Islet precursor cell (in vitro differentiated cells): ENCODE measurements around the gene COMMD1.
"Not testable (repeated sequence)": the region's sequence is repeated elsewhere in the genome, so short reads cannot be mapped to it uniquely, and the experiment has no call there.

ENCODE experiments used
- DNase-seq: peaks from one replicate; pipeline ENCODE4 v3.0.0-alpha.2; 2018

Gene COMMD1

DNA sequence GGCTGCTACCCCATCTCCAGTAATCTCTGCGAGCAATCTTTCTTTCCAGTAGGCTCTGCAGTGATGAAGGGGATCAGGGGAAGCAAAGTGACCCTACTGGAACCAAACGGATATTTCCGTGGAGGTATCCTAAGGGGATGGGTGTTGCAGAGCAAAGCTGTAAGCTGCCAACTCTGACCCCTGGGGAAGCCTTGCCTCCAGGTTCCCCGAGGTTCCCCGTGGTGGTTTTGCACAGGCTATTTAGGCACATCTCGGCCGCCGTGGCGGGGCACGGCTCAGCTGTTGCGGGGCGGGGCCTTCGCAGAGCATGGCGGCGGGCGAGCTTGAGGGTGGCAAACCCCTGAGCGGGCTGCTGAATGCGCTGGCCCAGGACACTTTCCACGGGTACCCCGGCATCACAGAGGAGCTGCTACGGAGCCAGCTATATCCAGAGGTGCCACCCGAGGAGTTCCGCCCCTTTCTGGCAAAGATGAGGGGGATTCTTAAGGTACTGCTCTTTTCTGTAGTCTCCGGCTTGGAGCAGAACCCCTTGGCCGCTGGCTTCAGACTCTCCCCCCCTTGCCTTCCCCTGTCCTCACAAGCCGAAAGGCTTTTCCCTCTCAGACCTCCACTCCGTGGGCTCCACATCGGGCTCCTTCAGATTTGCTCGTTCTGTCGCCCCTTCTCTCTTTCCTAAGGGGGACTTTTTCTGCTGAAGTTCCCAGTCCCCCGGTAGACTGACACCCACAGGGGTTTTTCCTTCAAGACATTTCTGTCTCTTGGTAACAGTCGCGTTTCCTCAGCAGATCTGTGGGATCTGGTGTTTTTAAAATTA lies at the start of gene COMMD1:
Gene COMMD1, plus strand, starts transcription at position 303 of the 814 bp plus-strand sequence. Its CDS starts 5 bp downstream, at position 308.
- DNase-seq = peak; percentile 82

- DNase-seq = no peak
Observed at GRCh38 chr2:61857224-61857623, 48.2 kb upstream of the COMMD1 start.

GRCh38 chr2:61862085-61862484 lies 43.4 kb upstream of the COMMD1 start:
- no peak for DNase-seq

DNA sequence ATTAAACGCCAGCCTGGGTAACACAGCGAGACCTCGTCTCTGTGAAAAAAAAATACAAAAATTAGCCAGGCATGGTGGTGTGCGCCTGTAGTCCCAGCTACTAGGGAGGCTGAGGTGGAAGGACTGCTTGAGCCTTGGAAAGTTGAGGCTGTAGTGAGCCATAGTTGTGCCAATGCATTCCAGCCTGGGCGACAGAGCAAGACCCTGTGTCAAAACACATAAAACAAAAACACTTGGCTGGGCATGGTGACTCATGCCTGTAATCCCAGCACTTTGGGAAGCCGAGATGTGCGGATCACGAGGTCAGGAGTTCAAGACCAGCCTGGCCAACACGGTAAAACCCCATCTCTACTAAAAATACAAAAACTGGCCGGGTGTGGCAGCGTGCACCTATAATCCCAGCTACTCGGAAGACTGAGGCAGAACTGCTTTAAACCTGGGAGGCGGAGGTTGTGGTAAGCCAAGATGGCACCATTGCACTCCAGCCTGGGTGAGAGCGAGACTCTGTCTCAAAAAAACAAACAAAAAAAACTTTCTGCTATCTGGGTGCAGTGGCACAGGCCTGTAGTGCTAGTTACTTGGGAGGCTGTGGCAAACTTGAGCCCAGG lies 38.9 kb upstream of the COMMD1 start:
- not testable (repeated sequence) for DNase-seq

GRCh38 chr2:61876400-61876799 lies 29.1 kb upstream of the COMMD1 start:
- DNase-seq = no peak

GRCh38 chr2:61877571-61878245 lies 27.8 kb upstream of the COMMD1 start:
- DNase-seq = no peak

- DNase-seq = no peak
Observed at GRCh38 chr2:61878761-61879160, 26.7 kb upstream of the COMMD1 start.

DNA sequence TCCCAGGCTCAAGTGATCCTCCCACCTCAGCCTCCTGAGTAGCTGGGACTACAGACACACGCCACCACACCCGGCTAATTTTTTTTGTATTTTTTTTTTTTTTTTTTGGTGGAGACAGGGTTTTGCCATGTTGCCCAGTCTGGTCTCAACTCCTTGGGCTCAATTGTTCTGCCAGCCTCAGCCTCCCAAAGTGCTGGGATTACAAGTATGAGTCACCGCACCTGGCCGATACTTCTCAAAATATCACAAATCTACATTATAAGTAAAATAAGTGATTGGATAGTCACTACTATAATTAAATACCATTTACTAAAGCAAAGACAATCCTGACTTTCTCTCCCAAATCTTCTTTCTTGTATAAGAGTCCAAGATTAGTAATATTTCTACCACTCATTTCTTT lies 26.1 kb upstream of the COMMD1 start:
- DNase-seq = not testable (repeated sequence)

GRCh38 chr2:61882850-61883249 lies 22.6 kb upstream of the COMMD1 start:
- DNase-seq = no peak

- DNase-seq = no peak
Observed at GRCh38 chr2:61885896-61886603, 19.4 kb upstream of the COMMD1 start.

DNA sequence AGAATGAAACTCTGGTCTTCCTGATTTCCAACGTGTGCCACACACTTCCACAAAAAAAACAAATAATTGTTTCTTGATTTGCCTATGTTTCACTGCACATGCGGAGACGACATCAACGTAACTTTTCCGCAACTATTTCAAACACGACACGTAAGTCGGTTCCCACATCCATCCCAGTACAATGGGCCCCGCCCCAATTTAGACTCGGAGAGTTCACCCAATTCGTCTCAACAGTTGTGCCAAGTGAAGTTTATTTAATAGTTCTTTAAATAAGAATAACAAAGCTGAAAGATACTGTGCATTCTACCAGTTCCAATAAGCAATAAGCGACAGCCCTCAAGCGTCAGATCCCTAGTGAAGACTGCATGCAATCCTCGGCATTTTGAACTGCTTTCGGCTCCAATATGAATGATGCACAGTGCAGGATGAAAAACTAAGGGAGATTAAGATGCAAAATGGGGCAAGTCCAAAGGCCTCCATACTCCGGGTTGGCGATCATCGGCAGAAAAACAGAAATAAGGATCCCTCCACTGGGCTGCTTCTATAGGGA lies 17.7 kb upstream of the COMMD1 start:
- DNase-seq = no peak

DNA sequence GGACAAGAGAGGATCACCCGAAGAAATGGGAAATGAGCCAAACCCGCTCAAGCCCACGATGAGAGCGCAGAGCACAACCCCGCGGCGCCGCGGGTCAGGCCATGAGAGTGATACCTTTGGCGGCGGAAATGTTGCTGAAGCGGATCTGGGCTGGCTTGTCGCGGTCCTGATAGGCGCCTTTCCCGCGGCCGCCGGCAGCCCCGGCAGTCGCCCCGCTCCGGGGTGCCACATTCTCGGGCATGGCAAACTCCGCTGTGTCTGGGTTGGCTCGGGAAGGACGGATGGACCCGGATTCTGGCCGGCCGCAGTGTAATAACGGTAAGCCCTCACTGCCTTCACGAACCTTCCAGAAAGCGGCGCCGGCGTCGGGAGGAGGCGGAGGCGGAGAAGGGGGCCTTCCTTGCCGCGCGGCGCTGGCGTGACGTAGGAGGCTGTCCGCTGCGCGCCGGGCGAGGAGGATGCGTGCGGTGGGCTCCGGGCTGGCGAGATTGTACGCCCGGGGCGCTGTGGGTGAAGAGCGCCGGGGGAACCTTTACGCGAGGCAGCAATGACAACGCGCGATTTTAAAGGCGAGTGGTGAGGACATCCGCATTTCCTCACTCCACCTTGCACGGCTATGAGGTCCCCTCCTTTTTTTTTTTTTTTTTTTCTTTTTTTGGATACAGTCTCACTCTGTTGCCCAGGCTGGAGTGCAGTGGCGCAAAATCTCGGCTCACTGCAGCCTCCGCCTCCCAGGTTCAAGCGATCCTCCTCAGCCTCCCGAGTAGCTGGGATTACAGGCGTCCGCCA lies 17.0 kb upstream of the COMMD1 start, which contains the start of gene CCT4:
Gene CCT4, minus strand, starts transcription at position 390 of the 789 bp plus-strand sequence. Its CDS starts 149 bp downstream, at position 241.
- peak; percentile 92 for DNase-seq

- no peak for DNase-seq
Observed at GRCh38 chr2:61898810-61899209, 6.7 kb upstream of the COMMD1 start.

- no peak for DNase-seq
Observed at GRCh38 chr2:61900281-61900680, 5.2 kb upstream of the COMMD1 start.

DNA sequence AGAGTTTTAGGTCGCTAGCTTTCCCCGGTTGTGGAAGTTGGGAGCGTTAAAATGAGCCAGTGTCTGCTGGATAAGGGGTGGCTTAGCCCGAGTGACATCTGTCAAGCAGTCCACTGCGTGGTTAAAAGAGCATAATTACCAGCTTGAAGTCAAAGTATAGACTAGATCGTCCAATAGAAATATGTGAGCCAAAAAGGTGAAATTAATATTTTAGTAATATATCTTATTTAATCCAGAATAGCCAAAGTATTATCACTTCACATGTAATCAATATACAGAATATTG lies 654 bp downstream of the COMMD1 start:
- DNase-seq = no peak

DNA sequence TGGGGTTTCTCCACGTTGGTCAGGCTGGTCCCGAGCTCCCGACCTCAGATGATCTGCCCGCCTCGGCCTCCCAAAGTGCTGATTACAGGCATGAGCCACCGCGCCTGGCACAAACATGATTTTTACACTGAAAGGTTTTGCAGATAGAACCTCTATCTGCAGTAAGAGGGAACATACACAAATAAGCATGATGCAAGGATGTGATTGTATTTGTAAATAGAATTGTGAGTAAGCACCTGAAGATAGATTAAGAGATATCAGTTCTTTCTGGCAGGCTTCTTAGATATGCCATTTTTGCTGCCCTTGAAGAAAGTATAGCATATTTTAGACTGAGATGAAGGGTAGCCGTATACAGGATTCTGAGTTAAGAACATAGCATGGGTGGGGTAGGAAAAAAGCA lies 3.6 kb downstream of the COMMD1 start:
- no peak for DNase-seq

DNA sequence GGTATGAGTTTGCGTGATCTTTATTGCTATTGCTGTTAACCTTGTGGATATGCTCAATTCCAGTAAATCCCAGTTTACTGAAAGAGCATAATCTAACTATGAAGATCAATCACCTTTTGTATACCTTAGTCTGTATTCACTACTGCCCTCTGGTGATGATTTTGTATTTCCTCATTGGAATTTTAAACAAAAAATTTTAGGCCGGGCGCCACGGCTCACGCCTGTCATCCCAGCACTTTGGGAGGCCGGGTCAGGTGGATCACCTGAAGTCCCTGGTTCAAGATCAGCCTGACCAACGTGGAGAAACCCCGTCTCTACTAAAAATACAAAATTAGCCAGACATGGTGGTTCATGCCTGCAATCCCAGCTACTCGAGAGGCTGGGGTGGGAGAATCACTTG lies 5.1 kb downstream of the COMMD1 start:
- no peak for DNase-seq

- no peak for DNase-seq
Observed at GRCh38 chr2:61911510-61911909, 6.0 kb downstream of the COMMD1 start.

DNA sequence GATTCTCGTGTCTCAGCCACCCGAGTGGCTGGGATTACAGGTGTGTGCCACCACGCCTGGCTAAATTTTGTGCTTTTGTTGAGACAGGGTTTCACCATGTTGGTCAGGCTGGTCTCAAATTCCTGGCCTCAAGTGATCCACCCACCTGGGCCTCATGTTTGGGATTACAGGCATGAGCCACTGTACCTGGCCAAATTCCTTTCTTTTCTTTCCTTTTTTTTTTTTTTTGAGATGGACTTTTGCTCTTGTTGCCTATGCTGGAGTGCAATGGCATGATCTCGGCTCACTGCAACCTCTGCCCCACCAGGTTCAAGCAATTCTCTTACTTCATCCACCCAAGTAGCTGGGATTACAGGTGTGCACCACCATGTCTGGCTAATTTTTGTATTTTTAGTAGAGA lies 9.3 kb downstream of the COMMD1 start:
- DNase-seq = not testable (repeated sequence)

DNA sequence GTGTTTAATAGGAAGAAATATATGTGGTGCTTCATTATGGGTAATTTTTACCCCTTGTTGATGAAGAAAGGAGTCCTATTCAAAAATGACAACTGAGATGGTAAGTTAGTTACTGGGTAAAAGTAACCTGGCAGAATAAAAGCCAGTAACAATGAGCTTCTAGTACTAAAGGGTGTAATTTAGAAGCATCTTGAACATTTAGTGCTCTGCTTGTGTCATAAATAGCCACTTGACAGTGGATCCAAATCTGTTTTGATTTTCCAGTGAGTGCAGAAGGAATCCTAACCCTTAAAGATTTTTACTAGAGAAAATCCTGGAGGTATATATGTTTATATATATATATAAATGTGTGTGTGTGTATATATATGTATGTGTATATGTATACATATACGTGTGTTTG lies 15.1 kb downstream of the COMMD1 start:
- DNase-seq = no peak

- DNase-seq = no peak
Observed at GRCh38 chr2:61922714-61923113, 17.2 kb downstream of the COMMD1 start.
